DMS 273 (cell line): Measurements from ENCODE around the gene SLC35F1.
"Not testable (repeated sequence)": the region's sequence is repeated elsewhere in the genome, so short reads cannot be mapped to it uniquely, and the experiment has no call there.

Source experiments
- DNase-seq: peaks from one replicate; lab custom pipeline; 2025; ENCODE audit not compliant: unreplicated experiment; lab: John Stamatoyannopoulos, UW

Gene SLC35F1

GRCh38 chr6:117924690-117925089 lies 17.6 kb downstream of the SLC35F1 start:
- no peak for DNase-seq

GRCh38 chr6:117927866-117928265 lies 20.8 kb downstream of the SLC35F1 start:
- DNase-seq, result no peak

DNA sequence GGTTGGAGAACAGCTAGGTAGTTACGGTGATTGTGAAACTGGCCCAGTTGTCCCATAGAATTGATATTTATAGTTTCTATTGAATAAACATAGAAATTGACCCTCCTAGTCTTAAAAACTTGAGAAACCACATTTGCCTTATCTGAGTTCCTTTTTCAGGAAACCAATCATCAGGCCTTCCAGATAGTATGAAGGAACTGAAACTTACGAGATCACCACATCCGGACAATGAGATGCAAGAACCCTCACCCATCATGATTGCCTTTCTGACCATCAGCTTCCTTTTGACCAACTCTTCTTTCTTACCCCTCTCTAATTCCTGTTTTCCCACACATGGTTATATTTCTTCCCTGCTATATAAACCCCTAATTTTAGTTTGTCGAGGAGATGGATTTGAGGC lies 21.8 kb downstream of the SLC35F1 start:
- no peak for DNase-seq

GRCh38 chr6:117929501-117929900 lies 22.4 kb downstream of the SLC35F1 start:
- no peak for DNase-seq

- no peak for DNase-seq
Observed at GRCh38 chr6:117930645-117931044, 23.6 kb downstream of the SLC35F1 start.

GRCh38 chr6:117932001-117932400 lies 24.9 kb downstream of the SLC35F1 start:
- no peak for DNase-seq

GRCh38 chr6:117932676-117933075 lies 25.6 kb downstream of the SLC35F1 start:
- DNase-seq, result no peak

GRCh38 chr6:117933471-117933870 lies 26.4 kb downstream of the SLC35F1 start:
- DNase-seq, result no peak

DNA sequence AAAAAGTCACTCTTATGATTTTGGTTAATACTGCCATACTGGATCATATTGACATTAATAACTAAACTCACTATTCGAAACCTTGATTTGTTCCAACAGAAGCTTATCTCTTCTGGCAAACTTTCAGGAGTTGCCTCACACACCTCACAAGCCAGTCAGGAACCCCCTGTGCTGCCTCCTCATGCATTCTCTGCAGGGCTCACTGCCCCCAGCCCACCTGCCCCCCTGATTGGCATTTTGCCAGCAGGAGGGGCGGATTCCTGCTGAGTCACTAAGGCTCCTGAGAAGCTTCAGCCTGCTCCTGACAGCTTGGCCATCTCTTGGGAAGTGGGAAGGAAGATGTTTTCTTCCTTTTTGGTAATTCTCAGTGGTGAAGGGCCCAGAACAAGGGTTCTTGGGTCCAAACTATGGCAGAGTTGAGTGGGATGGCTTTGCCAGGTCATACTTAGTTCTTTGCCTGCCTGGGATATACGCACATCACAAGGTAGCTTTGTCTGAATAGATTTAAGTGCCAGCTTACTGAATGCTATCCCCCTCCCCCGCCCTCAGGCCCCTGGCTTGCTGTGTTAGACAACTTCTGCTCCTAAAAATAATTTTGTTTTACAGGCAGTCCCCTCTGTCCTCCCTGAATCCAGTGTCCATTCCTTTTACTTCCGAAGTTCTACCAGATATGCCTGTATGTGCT lies 31.4 kb downstream of the SLC35F1 start:
- peak; percentile 57 for DNase-seq

- no peak for DNase-seq
Observed at GRCh38 chr6:117947234-117947633, 40.2 kb downstream of the SLC35F1 start.

GRCh38 chr6:117951783-117952182 lies 44.7 kb downstream of the SLC35F1 start:
- DNase-seq, result peak; percentile 71

GRCh38 chr6:117955684-117956256 lies 48.7 kb downstream of the SLC35F1 start:
- no peak for DNase-seq

GRCh38 chr6:117956386-117956785 lies 49.3 kb downstream of the SLC35F1 start:
- DNase-seq, result no peak

- DNase-seq, result no peak
Observed at GRCh38 chr6:117958536-117958935, 51.5 kb downstream of the SLC35F1 start.

DNA sequence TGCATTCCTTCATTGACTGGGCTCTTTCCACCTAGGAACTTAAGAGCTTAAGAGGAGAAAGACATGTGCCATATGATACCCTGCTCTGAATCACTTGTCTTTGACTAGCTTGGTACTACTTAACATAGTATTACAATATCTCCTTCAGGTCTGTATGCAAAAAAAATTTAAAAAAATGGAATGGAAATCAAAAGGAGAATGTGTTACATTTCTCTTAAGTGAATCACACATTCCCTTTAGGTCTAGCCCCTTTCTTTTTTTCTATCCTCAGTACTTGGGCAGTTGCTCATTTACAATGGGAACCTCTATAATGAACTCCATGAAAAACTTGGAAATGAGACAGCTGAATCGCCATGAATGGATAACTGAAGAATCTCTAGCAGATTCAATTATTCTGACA lies 53.8 kb downstream of the SLC35F1 start:
- no peak for DNase-seq

DNA sequence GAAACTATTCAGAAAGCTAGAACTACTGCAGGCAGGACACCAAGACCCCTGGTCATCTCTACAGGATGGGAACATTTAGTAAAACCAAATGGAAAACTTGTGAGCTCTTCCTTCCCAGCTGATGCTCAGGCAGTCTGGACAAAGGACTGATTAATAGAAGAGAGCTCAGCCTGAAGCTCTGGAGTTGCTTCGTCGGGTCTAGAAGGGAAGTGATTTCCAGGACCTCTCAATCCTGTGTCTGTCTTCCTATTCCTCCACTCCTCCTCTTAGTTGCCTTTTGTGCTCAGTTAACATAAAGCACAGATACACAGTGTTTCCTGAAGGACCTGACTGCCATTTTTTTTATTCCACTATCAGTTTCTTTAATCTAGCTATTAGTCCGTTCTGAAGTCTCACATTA lies 54.2 kb downstream of the SLC35F1 start:
- DNase-seq, result no peak

DNA sequence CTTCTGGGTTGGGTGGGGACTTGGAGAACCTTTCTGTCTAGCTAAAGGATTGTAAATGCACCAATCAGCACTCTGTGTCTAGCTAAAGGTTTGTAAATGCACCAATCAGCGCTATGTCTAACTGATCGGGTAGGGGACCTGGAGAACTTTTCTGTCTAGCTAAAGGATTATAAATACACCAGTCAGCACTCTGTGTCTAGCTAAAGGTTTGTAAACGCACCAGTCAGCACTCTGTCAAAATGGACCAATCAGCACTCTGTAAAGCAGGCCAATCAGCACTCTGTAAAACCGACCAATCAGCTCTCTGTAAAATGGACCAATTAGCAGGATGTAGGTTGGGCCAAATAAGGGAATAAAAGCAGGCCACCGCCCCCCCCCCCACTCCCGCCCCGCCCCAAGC lies 58.7 kb downstream of the SLC35F1 start:
- not testable (repeated sequence) for DNase-seq

GRCh38 chr6:117971637-117972036 lies 64.6 kb downstream of the SLC35F1 start:
- no peak for DNase-seq

DNA sequence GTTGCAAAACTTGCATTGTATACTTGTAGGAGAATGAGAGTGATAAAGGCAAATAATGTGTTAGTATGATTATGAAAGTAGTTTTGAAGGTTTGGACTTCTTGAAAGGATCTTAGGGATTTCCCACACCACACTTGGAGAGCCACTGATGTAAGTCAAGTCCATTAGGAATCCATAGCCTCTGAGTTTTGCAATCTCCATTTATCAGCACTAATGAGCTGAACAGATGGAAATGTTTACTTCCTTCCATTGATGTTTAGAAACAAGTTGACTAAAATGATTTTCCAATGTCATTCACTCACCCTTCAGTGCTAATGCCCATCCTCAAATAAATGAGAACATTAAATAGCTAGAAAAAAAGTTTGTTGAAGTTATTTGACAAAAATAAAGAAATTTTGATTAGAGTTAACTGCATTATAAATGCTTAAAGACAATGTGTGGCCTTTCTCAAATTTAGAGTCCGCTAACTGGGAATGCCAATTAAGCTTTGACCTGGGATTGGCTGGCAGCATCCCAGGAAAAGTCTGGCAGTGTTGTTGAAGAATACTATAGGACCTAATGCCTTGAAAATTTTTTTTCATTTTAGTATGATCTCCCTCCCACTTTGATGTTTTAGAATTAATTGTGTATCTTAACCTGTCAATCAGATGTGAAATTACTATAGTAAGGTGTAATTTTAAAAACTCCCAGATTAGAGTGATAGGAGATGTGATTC lies 68.0 kb downstream of the SLC35F1 start:
- DNase-seq, result no peak

GRCh38 chr6:117976030-117976651 lies 69.1 kb downstream of the SLC35F1 start:
- DNase-seq, result peak; percentile 77

DNA sequence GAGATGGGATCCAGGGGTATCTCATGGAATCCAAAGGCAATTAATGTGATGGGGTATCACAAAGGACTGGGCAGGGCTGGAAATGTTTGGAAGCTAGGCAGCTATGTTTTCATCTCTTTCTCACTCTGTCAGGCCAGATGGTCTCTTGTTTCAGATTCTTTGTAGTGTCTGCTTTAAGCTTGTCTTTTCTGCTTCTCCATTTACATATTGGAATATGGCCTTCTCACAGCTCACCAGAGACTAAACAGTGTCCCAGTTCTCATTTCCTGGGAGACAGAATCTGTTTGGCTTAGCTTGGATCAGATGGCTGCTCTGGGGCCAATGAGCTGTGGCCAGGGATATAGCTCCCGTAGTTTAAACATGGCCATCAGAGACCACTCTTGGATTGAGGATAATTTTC lies 78.9 kb downstream of the SLC35F1 start:
- DNase-seq, result peak; percentile 13

- DNase-seq, result no peak
Observed at GRCh38 chr6:117986396-117986795, 79.3 kb downstream of the SLC35F1 start.
